Testis (tissue), 3 donors: ENCODE measurements around the gene RAD54L2. TPM values are rescaled to one million over a fixed set of nuclear protein-coding genes. Genes with fewer than 3 reads are reported as not detected.

Experiments used
- DNase-seq: peaks from one replicate; pipeline ENCODE4 v3.0.0-alpha.2; 2019
- H3K27ac ChIP-seq, 2 donors: fragments of 200-600 bp; sonication (generic); one replicate each; pipeline ENCODE4 v1.5.1; 2019
- H3K27me3 ChIP-seq: fragments of 200-600 bp; sonication (generic); one replicate; pipeline ENCODE4 v1.5.1; 2019
- H3K36me3 ChIP-seq: fragments of 200-600 bp; sonication (generic); one replicate; pipeline ENCODE4 v1.5.1; 2017; ENCODE audit warnings: low read depth; ENCODE audit errors: missing control alignments
- H3K4me1 ChIP-seq: fragments of 200-600 bp; sonication (generic); one replicate; pipeline ENCODE4 v1.5.1; 2019
- H3K4me3 ChIP-seq, 2 donors: fragments of 200-600 bp; sonication (generic); one replicate each; pipeline ENCODE4 v1.5.1; 2017 to 2019
- H3K9me3 ChIP-seq: fragments of 200-600 bp; sonication (generic); one replicate; pipeline ENCODE4 v1.5.1; 2017
- POLR2A ChIP-seq: fragments of 450-650 bp; IDR thresholded peaks from one replicate; pipeline ENCODE4 v1.6.1; 2017; ENCODE audit warnings: antibody characterized with exemption, mild to moderate bottlenecking, moderate library complexity
- WGBS, 2 donors: methylation state at CpG; one replicate each; pipeline ENCODE4 v1.1.5; 2018; 5-methylcytosine and 5-hydroxymethylcytosine counted together
- intact Hi-C: fragments of 100-400 bp; cut with DNase I; formaldehyde crosslinking; loops from one replicate; pipeline ENCODE4 v1.15.1; 2023; ENCODE audit warnings: low total_unique reads
- polyA plus RNA-seq: library from polyadenylated mRNA; stranded (reverse); fragments of 350-450 nt; fragmentation: Illumina TruSeq; extraction: RNeasy Lipid Tissue Mini Kit (QIAGEN cat#74804); gene quantifications from one replicate; pipeline ENCODE4 v1.2.3, GENCODE V29; 2014; ENCODE audit warnings: low read depth, low replicate concordance; ENCODE audit not compliant: insufficient read depth
- total RNA-seq, 2 donors: library from RNA; depleted of rRNA; stranded (reverse); fragments of >200 nt; gene quantifications; one replicate each; pipeline ENCODE4 v1.2.3, GENCODE V29; 2016
- TF ChIP-seq, protein P1 (sequence below), 3 experiments: fragments of 450-650 bp in 2 of 3; fragments of 200-600 bp in 1 of 3; sonication (generic) in 1 of 3; IDR thresholded peaks; one replicate each; pipeline ENCODE4 v1.5.1; 2016 to 2019; ENCODE audit warnings: antibody characterized with exemption in 3 of 3, mild to moderate bottlenecking in 2 of 3, moderate library complexity in 1 of 3

The RAD54L2 gene
- total and polyA plus RNA-seq, 3 donors from 2014 or later: 13.3 to 49.1 (median 40.6) TPM

DNA sequence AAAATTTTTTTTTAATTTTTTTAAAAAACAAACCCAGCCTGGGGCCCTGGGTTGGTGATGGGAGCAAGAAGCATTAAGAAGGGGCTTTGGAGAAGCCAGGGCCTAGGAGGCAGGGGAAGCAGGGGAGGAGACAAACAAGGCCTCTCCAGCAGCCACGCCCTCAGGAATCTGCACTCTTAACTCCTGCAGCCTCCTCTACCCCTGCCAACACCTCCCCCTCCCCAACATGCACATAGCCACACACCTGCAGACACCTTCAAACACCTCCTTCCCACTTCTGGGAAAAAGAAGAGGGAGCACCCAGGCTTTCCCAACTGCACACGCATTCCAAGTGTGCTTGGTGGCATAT, 36.0 kb upstream of the RAD54L2 start:
- peaks cover 21% of the 10 kb centered on the region for H3K4me1 ChIP-seq
- WGBS, 2 donors: 38 to 48% methylated on average over 2 of the region's 2 CpGs
- no peaks in the 10 kb centered on the region for H3K9me3 ChIP-seq
- no peaks in the 10 kb centered on the region for H3K36me3 ChIP-seq
- no peaks in the 10 kb centered on the region for H3K27me3 ChIP-seq
- no peak overlapping the region for H3K27ac ChIP-seq
- DNase-seq: no peak
- TF ChIP-seq, protein P1, sequence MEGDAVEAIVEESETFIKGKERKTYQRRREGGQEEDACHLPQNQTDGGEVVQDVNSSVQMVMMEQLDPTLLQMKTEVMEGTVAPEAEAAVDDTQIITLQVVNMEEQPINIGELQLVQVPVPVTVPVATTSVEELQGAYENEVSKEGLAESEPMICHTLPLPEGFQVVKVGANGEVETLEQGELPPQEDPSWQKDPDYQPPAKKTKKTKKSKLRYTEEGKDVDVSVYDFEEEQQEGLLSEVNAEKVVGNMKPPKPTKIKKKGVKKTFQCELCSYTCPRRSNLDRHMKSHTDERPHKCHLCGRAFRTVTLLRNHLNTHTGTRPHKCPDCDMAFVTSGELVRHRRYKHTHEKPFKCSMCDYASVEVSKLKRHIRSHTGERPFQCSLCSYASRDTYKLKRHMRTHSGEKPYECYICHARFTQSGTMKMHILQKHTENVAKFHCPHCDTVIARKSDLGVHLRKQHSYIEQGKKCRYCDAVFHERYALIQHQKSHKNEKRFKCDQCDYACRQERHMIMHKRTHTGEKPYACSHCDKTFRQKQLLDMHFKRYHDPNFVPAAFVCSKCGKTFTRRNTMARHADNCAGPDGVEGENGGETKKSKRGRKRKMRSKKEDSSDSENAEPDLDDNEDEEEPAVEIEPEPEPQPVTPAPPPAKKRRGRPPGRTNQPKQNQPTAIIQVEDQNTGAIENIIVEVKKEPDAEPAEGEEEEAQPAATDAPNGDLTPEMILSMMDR (IDR thresholded peaks at IDR 0.05): no peak
- TF ChIP-seq POLR2A: no peak
- H3K4me3 ChIP-seq: no peak overlapping the region
- intact Hi-C loops: loop anchor here (5.0 kb wide), 1 partner anchor 170 kb away; the partner anchor contains the start of gene TEX264

- H3K27me3 ChIP-seq: no peaks in the 10 kb centered on the region
- peaks cover 21% of the 10 kb centered on the region for H3K4me1 ChIP-seq
- H3K9me3 ChIP-seq: no peaks in the 10 kb centered on the region
- intact Hi-C loops: loop anchor here (5.0 kb wide), 1 partner anchor 169 kb away; the partner anchor contains the start of gene TEX264
- no peaks in the 10 kb centered on the region for H3K36me3 ChIP-seq
- H3K4me3 ChIP-seq: no peak overlapping the region
- TF ChIP-seq, protein P1 (IDR thresholded peaks at IDR 0.05): no peak
- no peak overlapping the region for H3K27ac ChIP-seq
- WGBS, 2 donors: 80 to 88% methylated on average over 2 of the region's 2 CpGs
- no peak for DNase-seq
These were observed 35.5 kb upstream of the RAD54L2 start for GRCh38 chr3:51503007-51503406.

- no peaks in the 10 kb centered on the region for H3K9me3 ChIP-seq
- 80 to 81% methylated on average over 9 of the region's 9 CpGs for WGBS, 2 donors
- intact Hi-C loops: no loop called here
- no peak overlapping the region for H3K4me3 ChIP-seq
- no peaks in the 10 kb centered on the region for H3K36me3 ChIP-seq
- TF ChIP-seq, protein P1 (IDR thresholded peaks at IDR 0.05): no peak
- no peak for TF ChIP-seq POLR2A
- H3K4me1 ChIP-seq: no peaks in the 10 kb centered on the region
- H3K27ac ChIP-seq: no peak overlapping the region
- DNase-seq: no peak
- no peaks in the 10 kb centered on the region for H3K27me3 ChIP-seq
These were observed 30.3 kb upstream of the RAD54L2 start for GRCh38 chr3:51508255-51508654.

DNA sequence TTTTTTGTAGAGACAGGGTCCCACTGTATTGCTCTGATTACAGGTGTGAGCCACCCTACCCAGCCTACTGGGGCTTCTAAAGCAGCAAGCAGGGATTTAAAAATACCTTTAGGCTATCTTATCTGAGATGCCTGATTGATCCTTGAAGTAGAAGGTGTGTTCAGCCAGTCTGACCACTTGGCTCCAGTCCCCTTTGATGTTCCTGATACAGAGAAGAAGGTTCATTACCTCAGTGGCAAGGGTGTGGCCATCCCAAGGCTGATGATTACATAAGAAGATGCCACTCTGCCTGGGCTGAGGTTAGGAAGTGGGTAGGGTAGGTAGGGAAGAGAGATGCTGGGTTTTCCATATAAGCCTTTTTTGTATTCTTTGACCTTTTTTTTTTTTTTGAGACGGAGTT, 27.5 kb upstream of the RAD54L2 start:
- Histone ChIP-seq H3K9me3 (no peaks in the 10 kb centered on the region), H3K27ac (no peak overlapping the region), H3K27me3 (no peaks in the 10 kb centered on the region), H3K4me3 (no peak overlapping the region), H3K4me1 (no peaks in the 10 kb centered on the region), H3K36me3 (no peaks in the 10 kb centered on the region)
- WGBS, 2 donors: 85 to 91% methylated on average over 1 of the region's 1 CpG
- no peak for TF ChIP-seq POLR2A
- TF ChIP-seq, protein P1 (IDR thresholded peaks at IDR 0.05): no peak
- DNase-seq: no peak
- intact Hi-C loops: no loop called here

GRCh38 chr3:51514210-51514609, 24.3 kb upstream of the RAD54L2 start:
- Histone ChIP-seq H3K9me3 (no peaks in the 10 kb centered on the region), H3K27me3 (no peaks in the 10 kb centered on the region), H3K36me3 (no peaks in the 10 kb centered on the region), H3K4me3 (no peak overlapping the region), H3K27ac (no peak overlapping the region), H3K4me1 (no peaks in the 10 kb centered on the region)
- TF ChIP-seq POLR2A: no peak
- TF ChIP-seq, protein P1 (IDR thresholded peaks at IDR 0.05): no peak
- DNase-seq: no peak
- WGBS, 2 donors: 84 to 87% methylated on average over 5 of the region's 5 CpGs
- intact Hi-C loops: no loop called here
